GM23338 (cell line): ENCODE measurements around the gene PTPRN2. TPM values are rescaled to one million over a fixed set of nuclear protein-coding genes. Genes with fewer than 3 reads are reported as not detected.

Experiments
- ATAC-seq: fragments of 200-7000 bp; cut with Tn5 transposase; 3 replicates; pipeline ENCODE4 v1.9.1; 2020
- DNase-seq: peaks from one replicate; pipeline ENCODE4 v3.0.0-alpha.2; 2015; ENCODE audit warnings: low spot score
- H2AFZ ChIP-seq: fragments of 200-600 bp; sonication (generic); 2 replicates; pipeline ENCODE4 v1.8.0; 2016; ENCODE audit warnings: antibody characterized with exemption, mild to moderate bottlenecking, moderate library complexity
- H3F3A ChIP-seq: fragments of 200-600 bp; sonication (generic); replicated peaks from 2 replicates; pipeline ENCODE4 v1.8.0; 2017; ENCODE audit warnings: antibody characterized with exemption, mixed run types, low read depth
- H3K27ac ChIP-seq: fragments of 200-600 bp; sonication (generic); 2 replicates; pipeline ENCODE4 v1.6.1; 2016; ENCODE audit warnings: low read depth
- H3K27me3 ChIP-seq: fragments of 200-600 bp; sonication (generic); 2 replicates; pipeline ENCODE4 v1.8.0; 2016; ENCODE audit warnings: mild to moderate bottlenecking, mixed run types, moderate library complexity; ENCODE audit not compliant: insufficient read depth
- H3K36me3 ChIP-seq: fragments of 200-600 bp; sonication (generic); 2 replicates; pipeline ENCODE4 v1.8.0; 2016; ENCODE audit warnings: mild to moderate bottlenecking; ENCODE audit not compliant: insufficient read depth
- H3K4me1 ChIP-seq: fragments of 200-600 bp; sonication (generic); 2 replicates; pipeline ENCODE4 v1.8.0; 2016; ENCODE audit warnings: mild to moderate bottlenecking, moderate library complexity; ENCODE audit not compliant: insufficient read depth
- H3K4me2 ChIP-seq: fragments of 200-600 bp; sonication (generic); 2 replicates; pipeline ENCODE4 v1.7.1; 2017; ENCODE audit warnings: mixed run types
- H3K4me3 ChIP-seq: fragments of 200-600 bp; sonication (generic); 2 replicates; pipeline ENCODE4 v1.6.1; 2016; ENCODE audit warnings: mixed run types
- H3K79me2 ChIP-seq: fragments of 200-600 bp; sonication (generic); replicated peaks from 2 replicates; pipeline ENCODE4 v1.8.0; 2017; ENCODE audit warnings: mild to moderate bottlenecking; ENCODE audit not compliant: insufficient read depth
- H3K9me2 ChIP-seq: fragments of 200-600 bp; sonication (generic); 2 replicates; pipeline ENCODE4 v1.8.0; 2017; ENCODE audit not compliant: insufficient read depth
- H4K20me1 ChIP-seq: fragments of 200-600 bp; sonication (generic); replicated peaks from 2 replicates; pipeline ENCODE4 v1.8.0; 2017; ENCODE audit warnings: mild to moderate bottlenecking; ENCODE audit not compliant: insufficient read depth
- H3K27ac Mint-ChIP-seq: 2 replicates; pipeline ENCODE4 v1.8.0; 2020; ENCODE audit warnings: inconsistent platforms, mild to moderate bottlenecking, moderate library complexity, mixed read lengths
- H3K27me3 Mint-ChIP-seq: 3 replicates; pipeline ENCODE4 v1.8.0; 2022; ENCODE audit warnings: low read depth, mild to moderate bottlenecking, moderate library complexity, mixed read lengths, inconsistent platforms; ENCODE audit not compliant: insufficient read depth, poor library complexity
- H3K36me3 Mint-ChIP-seq: 3 replicates; pipeline ENCODE4 v1.8.0; 2021; ENCODE audit warnings: low read depth, mild to moderate bottlenecking, inconsistent platforms, moderate library complexity, mixed read lengths
- H3K4me1 Mint-ChIP-seq: 3 replicates; pipeline ENCODE4 v1.8.0; 2020; ENCODE audit warnings: mild to moderate bottlenecking, inconsistent platforms, mixed read lengths
- H3K4me3 Mint-ChIP-seq: 3 replicates; pipeline ENCODE4 v1.8.0; 2021; ENCODE audit warnings: moderate library complexity, mild to moderate bottlenecking, inconsistent platforms, mixed read lengths
- H3K9me3 Mint-ChIP-seq: 3 replicates; pipeline ENCODE4 v1.8.0; 2020; ENCODE audit warnings: moderate library complexity, mild to moderate bottlenecking, inconsistent platforms, mixed read lengths
- CREB1 ChIP-seq: fragments of 250-450 bp; sonication (Bioruptor Pico); IDR thresholded peaks from 2 replicates; pipeline ENCODE4 v1.5.0; 2020; ENCODE audit warnings: low read depth, mild to moderate bottlenecking, moderate library complexity
- EZH2 ChIP-seq: fragments of 200-600 bp; sonication (generic); IDR thresholded peaks from one replicate; pipeline ENCODE4 v1.8.0; 2017; ENCODE audit warnings: antibody characterized with exemption, mild to moderate bottlenecking, low read depth; ENCODE audit not compliant: unreplicated experiment
- EZH2phosphoT487 ChIP-seq: fragments of 200-600 bp; sonication (generic); IDR thresholded peaks from one replicate; pipeline ENCODE4 v1.8.1; 2018; ENCODE audit warnings: antibody characterized with exemption; ENCODE audit not compliant: unreplicated experiment
- JUNB ChIP-seq: IDR thresholded peaks from one replicate; pipeline ENCODE4 v1.6.1; 2016; ENCODE audit warnings: antibody characterized with exemption; ENCODE audit not compliant: unreplicated experiment
- NANOG ChIP-seq: IDR thresholded peaks from 2 replicates; pipeline ENCODE4 v1.6.1; 2016; ENCODE audit warnings: antibody characterized with exemption, borderline replicate concordance
- POLR2AphosphoS5 ChIP-seq: IDR thresholded peaks from 2 replicates; pipeline ENCODE4 v1.6.1; 2016; ENCODE audit warnings: antibody characterized with exemption, low read depth
- STAT1 ChIP-seq: IDR thresholded peaks from one replicate; pipeline ENCODE4 v1.6.1; 2016; ENCODE audit warnings: antibody characterized with exemption; ENCODE audit not compliant: unreplicated experiment
- ZNF114 ChIP-seq: fragments of 250-450 bp; sonication (Bioruptor Pico); IDR thresholded peaks from 2 replicates; pipeline ENCODE4 v1.5.0; 2020; ENCODE audit warnings: mild to moderate bottlenecking, moderate library complexity
- ZNF331 ChIP-seq: fragments of 250-450 bp; sonication (Bioruptor Pico); IDR thresholded peaks from 2 replicates; pipeline ENCODE4 v1.5.0; 2020; ENCODE audit warnings: low read depth, mild to moderate bottlenecking, moderate library complexity
- ZNF462 ChIP-seq: fragments of 250-450 bp; sonication (Bioruptor Pico); IDR thresholded peaks from 2 replicates; pipeline ENCODE4 v1.5.0; 2020; ENCODE audit warnings: mild to moderate bottlenecking, moderate library complexity
- polyA plus RNA-seq: library from polyadenylated mRNA; unstranded; fragments of >200 nt; fragmentation: Nextera tagmentation; extraction: Ambion mirVana; gene quantifications from 2 replicates; pipeline ENCODE4 v1.2.1, GENCODE V29; 2016
- total RNA-seq: library from RNA; depleted of rRNA; stranded (reverse); fragments of >200 nt; shearing (Covaris generic); gene quantifications from 2 replicates; pipeline ENCODE4 v1.2.3, GENCODE V29; 2014
- TF ChIP-seq, protein P1 (sequence below), 2 experiments: fragments of 200-600 bp in 1 of 2; sonication (generic) in 1 of 2; conservative IDR thresholded peaks; 2 replicates each; pipeline versions ENCODE4 v1.5.1 to v1.6.1; 2016 to 2017; ENCODE audit warnings: antibody characterized with exemption in 2 of 2, low read depth in 2 of 2, mild to moderate bottlenecking in 2 of 2, moderate library complexity in 1 of 2
- TF ChIP-seq, protein P2 (sequence below): IDR thresholded peaks from 2 replicates; pipeline ENCODE4 v1.6.1; 2016; ENCODE audit warnings: antibody characterized with exemption

Gene PTPRN2
- total and polyA plus RNA-seq, 2 experiments from 2014 or later = 0.87 to 4.0 TPM

DNA sequence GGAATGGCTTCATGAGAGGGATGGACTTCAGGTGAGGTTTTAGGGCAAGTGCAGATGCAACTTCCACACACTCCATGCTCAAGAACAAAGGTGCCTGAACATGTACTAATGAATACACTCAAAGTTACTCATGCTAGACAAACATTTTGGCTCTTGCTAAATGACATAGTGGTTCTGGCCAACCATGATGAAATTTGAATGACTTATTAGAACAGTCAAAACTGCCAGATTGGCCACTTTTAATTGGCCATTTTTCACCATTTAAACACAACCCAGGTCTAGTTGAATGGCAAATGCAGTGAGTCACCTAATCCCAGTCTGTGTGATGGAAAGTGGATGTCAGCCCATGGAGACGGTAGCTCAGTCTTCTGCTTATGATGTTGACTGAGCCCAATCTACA, 4.9 kb upstream of the PTPRN2 start:
- peaks cover 5% of the 10 kb centered on the region for H3K36me3 Mint-ChIP-seq
- H3K27me3 ChIP-seq = peaks cover 60% of the 10 kb centered on the region
- ATAC-seq (no peak), DNase-seq (no peak)
- peaks cover 17% of the 10 kb centered on the region for H3K9me3 Mint-ChIP-seq
- H3K9me2 ChIP-seq = 0 out of 2 replicates have a peak, but pooled peaks cover 13% of the 10 kb centered on the region
- H3K4me3 Mint-ChIP-seq = no peak overlapping the region
- H4K20me1 ChIP-seq = no peaks in the 10 kb centered on the region
- H3K4me2 ChIP-seq = no peak overlapping the region
- H3F3A ChIP-seq = no peaks in the 10 kb centered on the region
- H3K4me1 Mint-ChIP-seq = 0 out of 3 replicates have a peak, but pooled peaks cover 4% of the 10 kb centered on the region
- no peak overlapping the region for H2AFZ ChIP-seq
- no peak overlapping the region for H3K4me3 ChIP-seq
- H3K27ac Mint-ChIP-seq = no peak overlapping the region
- no peaks in the 10 kb centered on the region for H3K36me3 ChIP-seq
- H3K27ac ChIP-seq = no peak overlapping the region
- no peaks in the 10 kb centered on the region for H3K4me1 ChIP-seq
- no peaks in the 10 kb centered on the region for H3K79me2 ChIP-seq
- peaks cover 38% of the 10 kb centered on the region for H3K27me3 Mint-ChIP-seq
- TF ChIP-seq ZNF462 (CRISPR knock-in tag) (no peak), ZNF114 (CRISPR knock-in tag) (no peak), EZH2phosphoT487 (no peak), POLR2AphosphoS5 (no peak), CREB1 (no peak)

DNA sequence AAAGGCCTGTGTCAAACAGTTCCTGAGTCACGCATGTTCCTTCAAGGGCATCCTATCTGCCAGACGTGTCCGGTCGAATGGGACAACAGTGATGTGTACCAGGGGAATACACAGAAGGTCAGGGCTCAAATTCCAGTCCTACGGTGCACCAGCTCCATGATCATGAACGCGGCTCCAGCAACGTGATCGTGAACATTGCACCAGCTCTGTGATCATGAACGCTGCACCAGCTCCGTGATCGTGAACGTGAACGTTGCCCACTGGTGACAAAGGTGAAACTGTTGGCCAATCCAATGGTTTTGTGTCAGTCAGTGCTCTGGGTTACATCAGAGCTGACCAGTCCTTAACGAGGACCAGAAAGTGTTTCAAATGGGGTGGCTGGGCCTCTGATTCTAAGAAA, 4.3 kb upstream of the PTPRN2 start:
- peaks cover 5% of the 10 kb centered on the region for H3K36me3 Mint-ChIP-seq
- Histone ChIP-seq H3F3A (no peaks in the 10 kb centered on the region), H3K79me2 (no peaks in the 10 kb centered on the region), H3K9me2 (0 out of 2 replicates have a peak, but pooled peaks cover 13% of the 10 kb centered on the region), H3K4me3 (no peak overlapping the region), H3K27me3 (peaks cover 60% of the 10 kb centered on the region), H2AFZ (no peak overlapping the region), H4K20me1 (no peaks in the 10 kb centered on the region), H3K4me1 (no peaks in the 10 kb centered on the region), H3K4me2 (no peak overlapping the region), H3K27ac (no peak overlapping the region), H3K36me3 (no peaks in the 10 kb centered on the region)
- DNase-seq (no peak), ATAC-seq (no peak)
- 0 out of 3 replicates have a peak, but pooled peaks cover 4% of the 10 kb centered on the region for H3K4me1 Mint-ChIP-seq
- H3K27me3 Mint-ChIP-seq = peaks cover 37% of the 10 kb centered on the region
- no peak overlapping the region for H3K4me3 Mint-ChIP-seq
- H3K9me3 Mint-ChIP-seq = peaks cover 17% of the 10 kb centered on the region
- no peak overlapping the region for H3K27ac Mint-ChIP-seq
- TF ChIP-seq POLR2AphosphoS5 = no peak
- TF ChIP-seq, protein P1, sequence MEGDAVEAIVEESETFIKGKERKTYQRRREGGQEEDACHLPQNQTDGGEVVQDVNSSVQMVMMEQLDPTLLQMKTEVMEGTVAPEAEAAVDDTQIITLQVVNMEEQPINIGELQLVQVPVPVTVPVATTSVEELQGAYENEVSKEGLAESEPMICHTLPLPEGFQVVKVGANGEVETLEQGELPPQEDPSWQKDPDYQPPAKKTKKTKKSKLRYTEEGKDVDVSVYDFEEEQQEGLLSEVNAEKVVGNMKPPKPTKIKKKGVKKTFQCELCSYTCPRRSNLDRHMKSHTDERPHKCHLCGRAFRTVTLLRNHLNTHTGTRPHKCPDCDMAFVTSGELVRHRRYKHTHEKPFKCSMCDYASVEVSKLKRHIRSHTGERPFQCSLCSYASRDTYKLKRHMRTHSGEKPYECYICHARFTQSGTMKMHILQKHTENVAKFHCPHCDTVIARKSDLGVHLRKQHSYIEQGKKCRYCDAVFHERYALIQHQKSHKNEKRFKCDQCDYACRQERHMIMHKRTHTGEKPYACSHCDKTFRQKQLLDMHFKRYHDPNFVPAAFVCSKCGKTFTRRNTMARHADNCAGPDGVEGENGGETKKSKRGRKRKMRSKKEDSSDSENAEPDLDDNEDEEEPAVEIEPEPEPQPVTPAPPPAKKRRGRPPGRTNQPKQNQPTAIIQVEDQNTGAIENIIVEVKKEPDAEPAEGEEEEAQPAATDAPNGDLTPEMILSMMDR (conservative IDR thresholded peaks at IDR 0.05; ENCODE audit: low read depth in 2 of 2) = no peak
- no peak for TF ChIP-seq NANOG
- TF ChIP-seq EZH2 = no peak
- no peak for TF ChIP-seq CREB1
- TF ChIP-seq, protein P2, sequence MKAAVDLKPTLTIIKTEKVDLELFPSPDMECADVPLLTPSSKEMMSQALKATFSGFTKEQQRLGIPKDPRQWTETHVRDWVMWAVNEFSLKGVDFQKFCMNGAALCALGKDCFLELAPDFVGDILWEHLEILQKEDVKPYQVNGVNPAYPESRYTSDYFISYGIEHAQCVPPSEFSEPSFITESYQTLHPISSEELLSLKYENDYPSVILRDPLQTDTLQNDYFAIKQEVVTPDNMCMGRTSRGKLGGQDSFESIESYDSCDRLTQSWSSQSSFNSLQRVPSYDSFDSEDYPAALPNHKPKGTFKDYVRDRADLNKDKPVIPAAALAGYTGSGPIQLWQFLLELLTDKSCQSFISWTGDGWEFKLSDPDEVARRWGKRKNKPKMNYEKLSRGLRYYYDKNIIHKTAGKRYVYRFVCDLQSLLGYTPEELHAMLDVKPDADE = no peak
- no peak for TF ChIP-seq JUNB
- no peak for TF ChIP-seq STAT1
- no peak for TF ChIP-seq EZH2phosphoT487
- no peak for TF ChIP-seq ZNF331 (CRISPR knock-in tag)
